A673 (cell line): Measurements from ENCODE around the gene CHCHD1. TPM values are rescaled to one million over a fixed set of nuclear protein-coding genes. Genes with fewer than 3 reads are reported as not detected.

Source experiments
- BruUV-seq: library from RNA; stranded (reverse); fragments of 400-500 nt; replicated peaks from 2 replicates; lab custom pipeline; 2021; lab: Mats Ljungman, UMichigan
- CTCF ChIA-PET: fragments of 300-600 bp; sonication (Branson Sonifier 250); formaldehyde crosslinking; loops from one replicate; lab custom pipeline; 2022; ENCODE audit warnings: antibody characterized with exemption; lab: Charles Lee
- POLR2A ChIA-PET: fragments of 300-600 bp; sonication (Branson Sonifier 250); formaldehyde crosslinking; loops from one replicate; lab custom pipeline; 2022; ENCODE audit warnings: antibody characterized with exemption; ENCODE audit not compliant: low non-redundant PET; lab: Charles Lee
- DNase-seq: peaks from one replicate; pipeline ENCODE4 v3.0.0-alpha.2; 2015; ENCODE audit warnings: low spot score
- H3K27ac ChIP-seq: fragments of 200-600 bp; sonication (generic); 2 replicates; pipeline ENCODE4 v1.5.1; 2016; ENCODE audit warnings: mixed run types, low read depth, mild to moderate bottlenecking, mixed read lengths, antibody characterized with exemption, low read length; ENCODE audit not compliant: poor library complexity, severe bottlenecking
- H3K27me3 ChIP-seq: fragments of 200-600 bp; sonication (generic); replicated peaks from 2 replicates; pipeline ENCODE4 v1.6.1; 2017; ENCODE audit warnings: mixed run types, low read depth, mild to moderate bottlenecking, mixed read lengths, antibody characterized with exemption, low read length; ENCODE audit not compliant: insufficient read depth, poor library complexity
- H3K36me3 ChIP-seq: fragments of 200-600 bp; sonication (generic); 2 replicates; pipeline ENCODE4 v1.6.1; 2016; ENCODE audit warnings: mixed run types, mild to moderate bottlenecking, mixed read lengths, antibody characterized with exemption, low read length; ENCODE audit not compliant: insufficient read depth, poor library complexity, severe bottlenecking
- H3K4me1 ChIP-seq: fragments of 200-600 bp; sonication (generic); 2 replicates; pipeline ENCODE4 v1.6.1; 2017; ENCODE audit warnings: mixed run types, mild to moderate bottlenecking, mixed read lengths, antibody characterized with exemption, low read length; ENCODE audit not compliant: insufficient read depth, poor library complexity, severe bottlenecking
- H3K4me3 ChIP-seq: fragments of 200-600 bp; sonication (generic); 2 replicates; pipeline ENCODE4 v1.5.1; 2016; ENCODE audit warnings: low read depth, mixed run types, mild to moderate bottlenecking, mixed read lengths, low read length; ENCODE audit not compliant: poor library complexity, severe bottlenecking
- H3K9me3 ChIP-seq: fragments of 200-600 bp; sonication (generic); 2 replicates; pipeline ENCODE4 v1.6.1; 2016; ENCODE audit warnings: mixed run types, low read depth, mild to moderate bottlenecking, mixed read lengths, antibody characterized with exemption, low read length; ENCODE audit not compliant: poor library complexity, severe bottlenecking
- EZH2 ChIP-seq: fragments of 200-600 bp; sonication (generic); IDR thresholded peaks from 2 replicates; pipeline ENCODE4 v1.6.1; 2017; ENCODE audit warnings: borderline replicate concordance, low read depth, mild to moderate bottlenecking, mixed read lengths, antibody characterized with exemption, low read length; ENCODE audit not compliant: poor library complexity, severe bottlenecking
- intact Hi-C: fragments of 100-400 bp; cut with micrococcal nuclease; formaldehyde crosslinking; loops from one replicate; pipeline ENCODE4 v1.10.0; 2022; ENCODE audit not compliant: unreplicated experiment
- total RNA-seq: library from RNA; stranded (reverse); gene quantifications from 2 replicates; pipeline ENCODE4 v1.2.3, GENCODE V29; 2021
- TF ChIP-seq, protein P1 (sequence below): fragments of 300-800, 200-600 bp; sonication (generic); conservative IDR thresholded peaks from 2 replicates; pipeline ENCODE4 v1.5.1; 2017; ENCODE audit warnings: low read depth, mild to moderate bottlenecking, antibody characterized with exemption, low read length, moderate library complexity, mixed read lengths

CHCHD1 gene
- total RNA-seq, 1 experiment from 2014 or later: 37.5 TPM

DNA sequence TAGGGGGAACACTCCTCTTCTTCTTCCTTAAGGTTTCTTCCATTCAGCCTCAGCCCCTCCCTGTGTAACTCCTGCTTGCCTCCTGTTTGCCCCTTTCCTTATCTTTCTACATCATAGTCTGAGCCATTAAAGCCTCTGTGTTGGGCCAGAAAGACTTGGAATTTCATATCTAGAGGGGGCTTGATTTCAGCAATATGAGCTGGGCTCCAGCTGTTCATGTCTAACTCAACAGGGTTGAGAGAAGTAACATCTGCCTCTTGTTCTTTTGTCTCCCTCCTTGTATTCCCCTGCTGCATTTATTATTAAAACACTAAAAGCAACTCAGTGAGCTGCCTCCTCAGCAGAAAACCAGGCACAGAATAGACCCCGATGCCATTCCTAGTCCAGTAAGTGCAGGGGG, 20.1 kb upstream of the CHCHD1 start:
- no peaks in the 10 kb centered on the region for H3K27me3 ChIP-seq
- POLR2A ChIA-PET: no interaction called here
- peaks cover 71% of the 10 kb centered on the region for H3K36me3 ChIP-seq

GRCh38 chr10:73762915-73763314, 18.9 kb upstream of the CHCHD1 start:
- H3K4me3 ChIP-seq: no peak overlapping the region
- no peak for TF ChIP-seq EZH2
- TF ChIP-seq, protein P1, sequence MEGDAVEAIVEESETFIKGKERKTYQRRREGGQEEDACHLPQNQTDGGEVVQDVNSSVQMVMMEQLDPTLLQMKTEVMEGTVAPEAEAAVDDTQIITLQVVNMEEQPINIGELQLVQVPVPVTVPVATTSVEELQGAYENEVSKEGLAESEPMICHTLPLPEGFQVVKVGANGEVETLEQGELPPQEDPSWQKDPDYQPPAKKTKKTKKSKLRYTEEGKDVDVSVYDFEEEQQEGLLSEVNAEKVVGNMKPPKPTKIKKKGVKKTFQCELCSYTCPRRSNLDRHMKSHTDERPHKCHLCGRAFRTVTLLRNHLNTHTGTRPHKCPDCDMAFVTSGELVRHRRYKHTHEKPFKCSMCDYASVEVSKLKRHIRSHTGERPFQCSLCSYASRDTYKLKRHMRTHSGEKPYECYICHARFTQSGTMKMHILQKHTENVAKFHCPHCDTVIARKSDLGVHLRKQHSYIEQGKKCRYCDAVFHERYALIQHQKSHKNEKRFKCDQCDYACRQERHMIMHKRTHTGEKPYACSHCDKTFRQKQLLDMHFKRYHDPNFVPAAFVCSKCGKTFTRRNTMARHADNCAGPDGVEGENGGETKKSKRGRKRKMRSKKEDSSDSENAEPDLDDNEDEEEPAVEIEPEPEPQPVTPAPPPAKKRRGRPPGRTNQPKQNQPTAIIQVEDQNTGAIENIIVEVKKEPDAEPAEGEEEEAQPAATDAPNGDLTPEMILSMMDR: no peak
- H3K4me1 ChIP-seq: no peaks in the 10 kb centered on the region
- no peaks in the 10 kb centered on the region for H3K27me3 ChIP-seq
- H3K36me3 ChIP-seq: peaks cover 76% of the 10 kb centered on the region
- no peak for DNase-seq
- no peaks in the 10 kb centered on the region for H3K9me3 ChIP-seq
- no peak overlapping the region for H3K27ac ChIP-seq
- ChIA-PET POLR2A (no interaction called here), CTCF (no interaction called here)
- no TSS peak for BruUV-seq
- intact Hi-C loops: no loop called here

More for the DNA sequence above, 20.1 kb upstream of the CHCHD1 start:
- Histone ChIP-seq H3K9me3 (no peaks in the 10 kb centered on the region), H3K4me1 (no peaks in the 10 kb centered on the region), H3K27ac (no peak overlapping the region), H3K4me3 (no peak overlapping the region)
- intact Hi-C loops: no loop called here
- TF ChIP-seq, protein P1: no peak
- no peak for TF ChIP-seq EZH2
- no TSS peak for BruUV-seq
- DNase-seq: no peak
- CTCF ChIA-PET: no interaction called here

DNA sequence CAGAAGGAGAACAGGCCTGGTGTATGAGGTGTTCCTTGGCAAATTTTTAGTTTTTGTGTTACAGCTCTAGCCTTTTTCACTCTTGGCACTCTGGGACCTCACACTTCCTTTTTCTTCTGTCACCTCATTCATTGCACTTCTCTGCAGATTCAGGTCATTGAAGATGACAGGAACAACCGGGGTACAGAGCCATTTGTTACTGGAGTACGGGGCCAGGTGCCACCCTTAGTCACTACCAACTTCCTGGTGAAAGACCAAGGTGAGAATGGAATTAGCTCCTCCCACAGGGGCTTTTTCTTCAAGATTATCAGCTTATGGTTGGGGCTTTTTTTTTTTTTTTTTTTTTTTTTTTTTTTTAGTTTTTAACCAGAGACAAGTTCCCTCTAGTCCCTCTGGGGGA, 18.5 kb upstream of the CHCHD1 start:
- Histone ChIP-seq H3K36me3 (peaks cover 76% of the 10 kb centered on the region), H3K9me3 (no peaks in the 10 kb centered on the region)
- intact Hi-C loops: no loop called here

More for the DNA sequence above, 18.5 kb upstream of the CHCHD1 start:
- no peak overlapping the region for H3K4me3 ChIP-seq
- no peak for TF ChIP-seq EZH2
- TF ChIP-seq, protein P1: no peak
- DNase-seq: no peak
- no peak overlapping the region for H3K27ac ChIP-seq
- no peaks in the 10 kb centered on the region for H3K27me3 ChIP-seq
- no TSS peak for BruUV-seq
- H3K4me1 ChIP-seq: no peaks in the 10 kb centered on the region
- POLR2A ChIA-PET: no interaction called here
- CTCF ChIA-PET: no interaction called here
